Glutamatergic neuron (in vitro differentiated cells): Measurements from ENCODE around the gene IL2RA. TPM values are rescaled to one million over a fixed set of nuclear protein-coding genes. Genes with fewer than 3 reads are reported as not detected.

Source experiments
- DNase-seq: peaks from one replicate; pipeline ENCODE4 v3.0.0; 2022
- H3K27ac Mint-ChIP-seq: one replicate; pipeline ENCODE4 v1.8.0; 2020; ENCODE audit warnings: mild to moderate bottlenecking, mixed read lengths, inconsistent platforms; ENCODE audit not compliant: unreplicated experiment
- H3K27me3 Mint-ChIP-seq: one replicate; pipeline ENCODE4 v1.8.0; 2020; ENCODE audit warnings: mild to moderate bottlenecking, moderate library complexity, mixed read lengths, inconsistent platforms; ENCODE audit not compliant: unreplicated experiment
- H3K36me3 Mint-ChIP-seq: one replicate; pipeline ENCODE4 v1.8.0; 2020; ENCODE audit warnings: mild to moderate bottlenecking, mixed read lengths, inconsistent platforms; ENCODE audit not compliant: unreplicated experiment
- H3K4me1 Mint-ChIP-seq: one replicate; pipeline ENCODE4 v1.8.0; 2020; ENCODE audit warnings: mild to moderate bottlenecking, low read depth, mixed read lengths, inconsistent platforms; ENCODE audit not compliant: unreplicated experiment
- H3K4me3 Mint-ChIP-seq: one replicate; pipeline ENCODE4 v1.8.0; 2020; ENCODE audit warnings: mild to moderate bottlenecking, mixed read lengths, inconsistent platforms; ENCODE audit not compliant: unreplicated experiment
- H3K9me3 Mint-ChIP-seq: one replicate; pipeline ENCODE4 v1.8.0; 2020; ENCODE audit warnings: mild to moderate bottlenecking, moderate library complexity, mixed read lengths, inconsistent platforms; ENCODE audit not compliant: unreplicated experiment
- total RNA-seq: library from RNA; stranded (reverse); fragmentation: NEBNext Ultra II Directional; extraction: Animal tissue kit (Norgen Biotek cat#: 25700); gene quantifications from one replicate; pipeline ENCODE4 v1.2.1, GENCODE V29; 2021; ENCODE audit not compliant: unreplicated experiment
- TF ChIP-seq, protein P1 (sequence below): fragments of 200-600 bp; sonication (generic); IDR thresholded peaks from one replicate; pipeline ENCODE4 v1.5.0; 2021; ENCODE audit not compliant: partially characterized antibody, unreplicated experiment

The IL2RA gene
- total RNA-seq, 1 donor from 2014 or later, result not detected

- DNase-seq, result no peak
- H3K4me3 Mint-ChIP-seq, result no peak overlapping the region
- H3K27me3 Mint-ChIP-seq, result peaks cover 3% of the 10 kb centered on the region
- H3K27ac Mint-ChIP-seq, result no peak overlapping the region
- no peaks in the 10 kb centered on the region for H3K9me3 Mint-ChIP-seq
- TF ChIP-seq, protein P1, sequence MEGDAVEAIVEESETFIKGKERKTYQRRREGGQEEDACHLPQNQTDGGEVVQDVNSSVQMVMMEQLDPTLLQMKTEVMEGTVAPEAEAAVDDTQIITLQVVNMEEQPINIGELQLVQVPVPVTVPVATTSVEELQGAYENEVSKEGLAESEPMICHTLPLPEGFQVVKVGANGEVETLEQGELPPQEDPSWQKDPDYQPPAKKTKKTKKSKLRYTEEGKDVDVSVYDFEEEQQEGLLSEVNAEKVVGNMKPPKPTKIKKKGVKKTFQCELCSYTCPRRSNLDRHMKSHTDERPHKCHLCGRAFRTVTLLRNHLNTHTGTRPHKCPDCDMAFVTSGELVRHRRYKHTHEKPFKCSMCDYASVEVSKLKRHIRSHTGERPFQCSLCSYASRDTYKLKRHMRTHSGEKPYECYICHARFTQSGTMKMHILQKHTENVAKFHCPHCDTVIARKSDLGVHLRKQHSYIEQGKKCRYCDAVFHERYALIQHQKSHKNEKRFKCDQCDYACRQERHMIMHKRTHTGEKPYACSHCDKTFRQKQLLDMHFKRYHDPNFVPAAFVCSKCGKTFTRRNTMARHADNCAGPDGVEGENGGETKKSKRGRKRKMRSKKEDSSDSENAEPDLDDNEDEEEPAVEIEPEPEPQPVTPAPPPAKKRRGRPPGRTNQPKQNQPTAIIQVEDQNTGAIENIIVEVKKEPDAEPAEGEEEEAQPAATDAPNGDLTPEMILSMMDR, result no peak
- no peaks in the 10 kb centered on the region for H3K36me3 Mint-ChIP-seq
- H3K4me1 Mint-ChIP-seq, result no peaks in the 10 kb centered on the region
Measured at GRCh38 chr10:6022660-6023059, 39.5 kb downstream of the IL2RA start.

- TF ChIP-seq, protein P1, result no peak
- no peak overlapping the region for H3K27ac Mint-ChIP-seq
- DNase-seq, result no peak
- H3K4me1 Mint-ChIP-seq, result no peaks in the 10 kb centered on the region
- no peaks in the 10 kb centered on the region for H3K36me3 Mint-ChIP-seq
- no peak overlapping the region for H3K4me3 Mint-ChIP-seq
- H3K9me3 Mint-ChIP-seq, result no peaks in the 10 kb centered on the region
- H3K27me3 Mint-ChIP-seq, result peaks cover 3% of the 10 kb centered on the region
Measured at GRCh38 chr10:6020826-6021225, 41.3 kb downstream of the IL2RA start.

- Mint-ChIP-seq H3K36me3 (no peaks in the 10 kb centered on the region), H3K4me3 (no peak overlapping the region), H3K9me3 (no peaks in the 10 kb centered on the region), H3K4me1 (no peaks in the 10 kb centered on the region), H3K27me3 (peaks cover 3% of the 10 kb centered on the region), H3K27ac (no peak overlapping the region)
- TF ChIP-seq, protein P1, result no peak
- no peak for DNase-seq
Measured at GRCh38 chr10:6019796-6020195, 42.4 kb downstream of the IL2RA start.

GRCh38 chr10:6019010-6019782 is 43.0 kb downstream of the IL2RA start:
- H3K27me3 Mint-ChIP-seq, result peaks cover 3% of the 10 kb centered on the region
- H3K4me1 Mint-ChIP-seq, result peaks cover under 1% of the 10 kb centered on the region
- no peak for DNase-seq
- H3K9me3 Mint-ChIP-seq, result no peaks in the 10 kb centered on the region
- no peak overlapping the region for H3K4me3 Mint-ChIP-seq
- H3K27ac Mint-ChIP-seq, result no peak overlapping the region
- no peaks in the 10 kb centered on the region for H3K36me3 Mint-ChIP-seq
- TF ChIP-seq, protein P1, result no peak

- H3K36me3 Mint-ChIP-seq, result no peaks in the 10 kb centered on the region
- H3K27me3 Mint-ChIP-seq, result peaks cover 1% of the 10 kb centered on the region
- H3K27ac Mint-ChIP-seq, result no peak overlapping the region
- no peak for DNase-seq
- H3K9me3 Mint-ChIP-seq, result no peaks in the 10 kb centered on the region
- H3K4me3 Mint-ChIP-seq, result no peak overlapping the region
- peaks cover 1% of the 10 kb centered on the region for H3K4me1 Mint-ChIP-seq
- TF ChIP-seq, protein P1, result no peak
Measured at GRCh38 chr10:6018422-6018821, 43.7 kb downstream of the IL2RA start.
